Testis (tissue), 2 donors: Measurements from ENCODE around the gene CCSER2.

Source experiments
- POLR2A ChIP-seq: fragments of 450-650 bp; IDR thresholded peaks from one replicate; pipeline ENCODE4 v1.6.1; 2017; ENCODE audit warnings: antibody characterized with exemption, mild to moderate bottlenecking, moderate library complexity
- TF ChIP-seq, protein P1 (sequence below), 3 experiments: fragments of 450-650 bp in 2 of 3; fragments of 200-600 bp in 1 of 3; sonication (generic) in 1 of 3; IDR thresholded peaks; one replicate each; pipeline ENCODE4 v1.5.1; 2016 to 2019; ENCODE audit warnings: antibody characterized with exemption in 3 of 3, mild to moderate bottlenecking in 2 of 3, moderate library complexity in 1 of 3

DNA sequence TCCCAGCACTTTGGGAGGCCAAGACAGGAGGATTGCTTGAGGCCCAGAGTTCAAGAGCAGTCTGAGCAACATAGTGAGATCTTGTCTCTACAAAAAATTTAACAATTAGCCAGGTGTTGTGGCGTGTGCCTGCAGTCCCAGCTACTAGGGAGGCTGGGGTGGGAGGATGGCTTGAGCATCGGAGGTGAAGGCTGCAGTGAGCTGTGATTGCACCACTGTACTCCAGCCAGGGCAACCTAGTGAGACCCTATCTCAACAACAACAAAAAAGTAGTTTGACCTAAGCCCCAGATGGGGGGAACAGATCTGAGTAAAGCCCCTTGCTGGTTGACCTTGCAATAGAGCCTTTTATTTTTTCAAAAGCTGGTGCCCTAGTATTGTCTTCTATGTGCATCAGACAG is 15.6 kb upstream of the CCSER2 start:
- TF ChIP-seq, protein P1, sequence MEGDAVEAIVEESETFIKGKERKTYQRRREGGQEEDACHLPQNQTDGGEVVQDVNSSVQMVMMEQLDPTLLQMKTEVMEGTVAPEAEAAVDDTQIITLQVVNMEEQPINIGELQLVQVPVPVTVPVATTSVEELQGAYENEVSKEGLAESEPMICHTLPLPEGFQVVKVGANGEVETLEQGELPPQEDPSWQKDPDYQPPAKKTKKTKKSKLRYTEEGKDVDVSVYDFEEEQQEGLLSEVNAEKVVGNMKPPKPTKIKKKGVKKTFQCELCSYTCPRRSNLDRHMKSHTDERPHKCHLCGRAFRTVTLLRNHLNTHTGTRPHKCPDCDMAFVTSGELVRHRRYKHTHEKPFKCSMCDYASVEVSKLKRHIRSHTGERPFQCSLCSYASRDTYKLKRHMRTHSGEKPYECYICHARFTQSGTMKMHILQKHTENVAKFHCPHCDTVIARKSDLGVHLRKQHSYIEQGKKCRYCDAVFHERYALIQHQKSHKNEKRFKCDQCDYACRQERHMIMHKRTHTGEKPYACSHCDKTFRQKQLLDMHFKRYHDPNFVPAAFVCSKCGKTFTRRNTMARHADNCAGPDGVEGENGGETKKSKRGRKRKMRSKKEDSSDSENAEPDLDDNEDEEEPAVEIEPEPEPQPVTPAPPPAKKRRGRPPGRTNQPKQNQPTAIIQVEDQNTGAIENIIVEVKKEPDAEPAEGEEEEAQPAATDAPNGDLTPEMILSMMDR (IDR thresholded peaks at IDR 0.05), result no peak
- TF ChIP-seq POLR2A, result no peak
